ENCODE data around the gene PIH1D2. TPM values are rescaled to one million over a fixed set of nuclear protein-coding genes. Genes with fewer than 3 reads are reported as not detected.

PIH1D2 gene
- polyA plus RNA-seq, 2 of the 4 experiments (the other 2 are of a cell fraction) = 0.98 to 1.4 TPM

DNA sequence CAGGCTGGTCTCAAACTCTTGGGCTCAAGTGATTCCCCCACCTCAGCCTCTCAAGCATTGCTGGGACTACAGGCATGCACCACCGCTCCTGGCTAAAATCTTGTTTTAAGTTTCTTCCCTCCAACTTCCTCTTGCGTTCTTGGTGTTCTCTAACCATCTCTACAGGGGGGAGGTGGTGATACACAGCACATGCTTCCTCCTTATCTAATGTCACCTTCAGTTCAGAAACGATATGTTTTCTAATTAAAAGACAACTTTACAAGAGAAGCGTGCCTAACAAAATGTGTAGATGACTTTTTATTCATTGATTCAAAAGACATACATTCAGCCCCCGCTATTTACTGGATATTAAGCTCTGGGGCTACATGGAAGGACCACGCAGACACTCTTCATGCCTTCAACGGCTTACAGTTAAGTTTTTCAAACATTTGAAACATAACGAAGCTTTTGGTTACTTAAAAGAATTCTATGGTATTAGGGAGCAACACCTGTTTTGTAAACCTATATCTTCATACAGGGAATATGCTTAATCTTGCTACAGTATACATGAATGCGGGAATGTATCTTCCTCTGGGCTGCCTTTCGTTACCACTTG lies 49.5 kb downstream of the PIH1D2 start:
- H3K4me3 ChIP-seq = peak overlapping the region; percentile 92
- ATAC-seq = no peak
- POLR2A ChIA-PET = no interaction called here
- TF ChIP-seq MAZ (IDR thresholded peaks at IDR 0.05; ENCODE audit: borderline replicate concordance, low read depth, low read length) = no peak
- TF ChIP-seq CBX2 (IDR thresholded peaks at IDR 0.05; ENCODE audit: borderline replicate concordance, low read depth) = no peak
- TF ChIP-seq, protein P1, sequence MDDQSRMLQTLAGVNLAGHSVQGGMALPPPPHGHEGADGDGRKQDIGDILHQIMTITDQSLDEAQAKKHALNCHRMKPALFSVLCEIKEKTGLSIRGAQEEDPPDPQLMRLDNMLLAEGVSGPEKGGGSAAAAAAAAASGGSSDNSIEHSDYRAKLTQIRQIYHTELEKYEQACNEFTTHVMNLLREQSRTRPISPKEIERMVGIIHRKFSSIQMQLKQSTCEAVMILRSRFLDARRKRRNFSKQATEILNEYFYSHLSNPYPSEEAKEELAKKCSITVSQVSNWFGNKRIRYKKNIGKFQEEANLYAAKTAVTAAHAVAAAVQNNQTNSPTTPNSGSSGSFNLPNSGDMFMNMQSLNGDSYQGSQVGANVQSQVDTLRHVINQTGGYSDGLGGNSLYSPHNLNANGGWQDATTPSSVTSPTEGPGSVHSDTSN (IDR thresholded peaks at IDR 0.05) = no peak
- no peak for TF ChIP-seq ESRRA (IDR thresholded peaks at IDR 0.05; ENCODE audit: borderline replicate concordance, low read length)
- no peak for TF ChIP-seq RCOR1 (IDR thresholded peaks at IDR 0.05; ENCODE audit: low read depth, low read length)
- no peak for TF ChIP-seq JUNB (IDR thresholded peaks at IDR 0.05)
- TF ChIP-seq, protein P2, sequence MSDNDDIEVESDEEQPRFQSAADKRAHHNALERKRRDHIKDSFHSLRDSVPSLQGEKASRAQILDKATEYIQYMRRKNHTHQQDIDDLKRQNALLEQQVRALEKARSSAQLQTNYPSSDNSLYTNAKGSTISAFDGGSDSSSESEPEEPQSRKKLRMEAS (IDR thresholded peaks at IDR 0.05) = no peak
- TF ChIP-seq, protein P3, sequence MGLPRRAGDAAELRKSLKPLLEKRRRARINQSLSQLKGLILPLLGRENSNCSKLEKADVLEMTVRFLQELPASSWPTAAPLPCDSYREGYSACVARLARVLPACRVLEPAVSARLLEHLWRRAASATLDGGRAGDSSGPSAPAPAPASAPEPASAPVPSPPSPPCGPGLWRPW (IDR thresholded peaks at IDR 0.05) = no peak
- TF ChIP-seq CHD2 (IDR thresholded peaks at IDR 0.05; ENCODE audit: low read length, partially characterized antibody) = no peak
- TF ChIP-seq RFX5 (IDR thresholded peaks at IDR 0.05) = no peak
- TF ChIP-seq ZSCAN20 (CRISPR knock-in tag; IDR thresholded peaks at IDR 0.05) = no peak
- no peak for TF ChIP-seq NPAS2 (CRISPR knock-in tag; IDR thresholded peaks at IDR 0.05; ENCODE audit: borderline replicate concordance)
- TF ChIP-seq CHD4 (IDR thresholded peaks at IDR 0.05; ENCODE audit: borderline replicate concordance) = no peak
- TF ChIP-seq, protein P4, sequence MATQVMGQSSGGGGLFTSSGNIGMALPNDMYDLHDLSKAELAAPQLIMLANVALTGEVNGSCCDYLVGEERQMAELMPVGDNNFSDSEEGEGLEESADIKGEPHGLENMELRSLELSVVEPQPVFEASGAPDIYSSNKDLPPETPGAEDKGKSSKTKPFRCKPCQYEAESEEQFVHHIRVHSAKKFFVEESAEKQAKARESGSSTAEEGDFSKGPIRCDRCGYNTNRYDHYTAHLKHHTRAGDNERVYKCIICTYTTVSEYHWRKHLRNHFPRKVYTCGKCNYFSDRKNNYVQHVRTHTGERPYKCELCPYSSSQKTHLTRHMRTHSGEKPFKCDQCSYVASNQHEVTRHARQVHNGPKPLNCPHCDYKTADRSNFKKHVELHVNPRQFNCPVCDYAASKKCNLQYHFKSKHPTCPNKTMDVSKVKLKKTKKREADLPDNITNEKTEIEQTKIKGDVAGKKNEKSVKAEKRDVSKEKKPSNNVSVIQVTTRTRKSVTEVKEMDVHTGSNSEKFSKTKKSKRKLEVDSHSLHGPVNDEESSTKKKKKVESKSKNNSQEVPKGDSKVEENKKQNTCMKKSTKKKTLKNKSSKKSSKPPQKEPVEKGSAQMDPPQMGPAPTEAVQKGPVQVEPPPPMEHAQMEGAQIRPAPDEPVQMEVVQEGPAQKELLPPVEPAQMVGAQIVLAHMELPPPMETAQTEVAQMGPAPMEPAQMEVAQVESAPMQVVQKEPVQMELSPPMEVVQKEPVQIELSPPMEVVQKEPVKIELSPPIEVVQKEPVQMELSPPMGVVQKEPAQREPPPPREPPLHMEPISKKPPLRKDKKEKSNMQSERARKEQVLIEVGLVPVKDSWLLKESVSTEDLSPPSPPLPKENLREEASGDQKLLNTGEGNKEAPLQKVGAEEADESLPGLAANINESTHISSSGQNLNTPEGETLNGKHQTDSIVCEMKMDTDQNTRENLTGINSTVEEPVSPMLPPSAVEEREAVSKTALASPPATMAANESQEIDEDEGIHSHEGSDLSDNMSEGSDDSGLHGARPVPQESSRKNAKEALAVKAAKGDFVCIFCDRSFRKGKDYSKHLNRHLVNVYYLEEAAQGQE (IDR thresholded peaks at IDR 0.05) = no peak
- no peak for TF ChIP-seq BCL3 (IDR thresholded peaks at IDR 0.05)
- TF ChIP-seq, protein P5, sequence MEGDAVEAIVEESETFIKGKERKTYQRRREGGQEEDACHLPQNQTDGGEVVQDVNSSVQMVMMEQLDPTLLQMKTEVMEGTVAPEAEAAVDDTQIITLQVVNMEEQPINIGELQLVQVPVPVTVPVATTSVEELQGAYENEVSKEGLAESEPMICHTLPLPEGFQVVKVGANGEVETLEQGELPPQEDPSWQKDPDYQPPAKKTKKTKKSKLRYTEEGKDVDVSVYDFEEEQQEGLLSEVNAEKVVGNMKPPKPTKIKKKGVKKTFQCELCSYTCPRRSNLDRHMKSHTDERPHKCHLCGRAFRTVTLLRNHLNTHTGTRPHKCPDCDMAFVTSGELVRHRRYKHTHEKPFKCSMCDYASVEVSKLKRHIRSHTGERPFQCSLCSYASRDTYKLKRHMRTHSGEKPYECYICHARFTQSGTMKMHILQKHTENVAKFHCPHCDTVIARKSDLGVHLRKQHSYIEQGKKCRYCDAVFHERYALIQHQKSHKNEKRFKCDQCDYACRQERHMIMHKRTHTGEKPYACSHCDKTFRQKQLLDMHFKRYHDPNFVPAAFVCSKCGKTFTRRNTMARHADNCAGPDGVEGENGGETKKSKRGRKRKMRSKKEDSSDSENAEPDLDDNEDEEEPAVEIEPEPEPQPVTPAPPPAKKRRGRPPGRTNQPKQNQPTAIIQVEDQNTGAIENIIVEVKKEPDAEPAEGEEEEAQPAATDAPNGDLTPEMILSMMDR (IDR thresholded peaks at IDR 0.05) = no peak
- no peak for TF ChIP-seq ZFP36 (IDR thresholded peaks at IDR 0.05; ENCODE audit: borderline replicate concordance, partially characterized antibody)
- H3K4me1 ChIP-seq = peaks cover 5% of the 10 kb centered on the region; the same call in 2 of the 3 replicates
- 42% methylated on average over 10 of the region's 10 CpGs for WGBS (ENCODE audit: missing lambda C conversion rate)
- peak overlapping the region; percentile 94 to 99 for H3K27ac ChIP-seq
- CTCF ChIA-PET = interaction anchor here (0.8 to 1.0 kb wide), 2 partner anchors 51 to 93 kb away, joined by 3 to 4 read pairs; no protein-coding TSS in a partner anchor
- no peak for DNase-seq (ENCODE audit: low read depth in 1 of 2, low spot score in 1 of 2)
- FAIRE-seq = no peak
- no peaks in the 10 kb centered on the region for H3K9me3 ChIP-seq
- H3K4me2 ChIP-seq = peak overlapping the region; percentile 86

DNA sequence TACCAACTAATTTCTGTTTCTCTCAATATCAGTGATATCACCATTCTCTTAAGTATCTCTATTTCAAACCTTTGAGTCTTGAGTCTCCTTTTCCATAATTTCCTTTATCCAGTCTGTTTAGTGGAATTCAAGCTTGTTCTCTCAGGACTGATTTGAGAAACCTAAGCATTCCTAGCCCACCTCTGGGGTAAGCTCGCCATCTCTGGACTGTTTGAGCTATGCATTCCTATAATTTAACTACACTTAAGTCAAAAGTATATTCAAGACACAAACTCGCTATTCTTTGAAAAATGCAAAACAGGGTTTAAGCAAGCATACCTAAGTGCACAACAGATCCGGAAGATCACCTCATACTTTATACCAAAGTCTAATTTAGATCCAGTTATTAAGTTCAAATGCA lies 50.7 kb downstream of the PIH1D2 start:
- FAIRE-seq (no peak), ATAC-seq (no peak), DNase-seq (ENCODE audit: low read depth in 1 of 2, low spot score in 1 of 2) (peak in 1 of 2 experiments; percentile 10)
- POLR2A ChIA-PET = no interaction called here
- Histone ChIP-seq H3K4me3 (no peak overlapping the region), H3K4me2 (no peak overlapping the region), H3K27ac (no peak overlapping the region), H3K4me1 (peaks cover 5% of the 10 kb centered on the region; the same call in 2 of the 3 replicates), H3K9me3 (no peaks in the 10 kb centered on the region)
- 92% methylated on average over 3 of the region's 3 CpGs for WGBS (ENCODE audit: missing lambda C conversion rate)
- CTCF ChIA-PET = no interaction called here
- TF ChIP-seq, protein P4 (IDR thresholded peaks at IDR 0.05) = no peak
- TF ChIP-seq NPAS2 (CRISPR knock-in tag; IDR thresholded peaks at IDR 0.05; ENCODE audit: borderline replicate concordance) (no peak), CHD4 (IDR thresholded peaks at IDR 0.05; ENCODE audit: borderline replicate concordance) (no peak), SMC3 (IDR thresholded peaks at IDR 0.05) (no peak), FOXS1 (CRISPR knock-in tag; IDR thresholded peaks at IDR 0.05) (no peak), ATOH8 (CRISPR knock-in tag; IDR thresholded peaks at IDR 0.05; ENCODE audit: low read depth) (no peak), CBX8 (IDR thresholded peaks at IDR 0.05) (no peak), TFCP2L1 (CRISPR knock-in tag; IDR thresholded peaks at IDR 0.05) (no peak), BHLHE40 (IDR thresholded peaks at IDR 0.05; ENCODE audit: low read depth, low read length) (no peak), NR3C1 (IDR thresholded peaks at IDR 0.05) (no peak)

All from A549 (cell line).